ENCODE measurements around the gene AIFM2.

AIFM2 gene

GRCh38 chr10:70064486-70064885, 68.1 kb downstream of the AIFM2 start:
- no peak overlapping the region for H3K4me3 ChIP-seq (ENCODE audit: low read length)
- no peaks in the 10 kb centered on the region for H3K27me3 ChIP-seq (replicated peaks; ENCODE audit: insufficient read depth, low read length)
- no peak overlapping the region for H2AFZ ChIP-seq (ENCODE audit: low read length)
- H3K27ac ChIP-seq (ENCODE audit: low read length): no peak overlapping the region
- no peak for DNase-seq
- no peak overlapping the region for H3K4me2 ChIP-seq (ENCODE audit: low read depth, low read length)
- no peaks in the 10 kb centered on the region for H4K20me1 ChIP-seq (ENCODE audit: insufficient read depth, low read length)
- H3K79me2 ChIP-seq (ENCODE audit: low read length): no peaks in the 10 kb centered on the region
- H3K9me3 ChIP-seq (replicated peaks; ENCODE audit: insufficient read depth, low read length): no peaks in the 10 kb centered on the region
- H3K9ac ChIP-seq (ENCODE audit: low read length): no peak overlapping the region
- H3K36me3 ChIP-seq (replicated peaks; ENCODE audit: insufficient read depth, low read length): no peaks in the 10 kb centered on the region
- H3K4me1 ChIP-seq (ENCODE audit: low read length): no peaks in the 10 kb centered on the region
- H3K9me2 ChIP-seq (replicated peaks; ENCODE audit: insufficient read depth, low read length): no peaks in the 10 kb centered on the region
- H3F3A ChIP-seq (ENCODE audit: insufficient read depth, low read length): no peaks in the 10 kb centered on the region
- TF ChIP-seq EZH2 (optimal IDR thresholded peaks at IDR 0.05; ENCODE audit: low read depth, low read length) (no peak), CTCF (IDR thresholded peaks at IDR 0.05; ENCODE audit: low read length) (no peak), EZH2phosphoT487 (IDR thresholded peaks at IDR 0.05; ENCODE audit: low read length) (no peak)

DNA sequence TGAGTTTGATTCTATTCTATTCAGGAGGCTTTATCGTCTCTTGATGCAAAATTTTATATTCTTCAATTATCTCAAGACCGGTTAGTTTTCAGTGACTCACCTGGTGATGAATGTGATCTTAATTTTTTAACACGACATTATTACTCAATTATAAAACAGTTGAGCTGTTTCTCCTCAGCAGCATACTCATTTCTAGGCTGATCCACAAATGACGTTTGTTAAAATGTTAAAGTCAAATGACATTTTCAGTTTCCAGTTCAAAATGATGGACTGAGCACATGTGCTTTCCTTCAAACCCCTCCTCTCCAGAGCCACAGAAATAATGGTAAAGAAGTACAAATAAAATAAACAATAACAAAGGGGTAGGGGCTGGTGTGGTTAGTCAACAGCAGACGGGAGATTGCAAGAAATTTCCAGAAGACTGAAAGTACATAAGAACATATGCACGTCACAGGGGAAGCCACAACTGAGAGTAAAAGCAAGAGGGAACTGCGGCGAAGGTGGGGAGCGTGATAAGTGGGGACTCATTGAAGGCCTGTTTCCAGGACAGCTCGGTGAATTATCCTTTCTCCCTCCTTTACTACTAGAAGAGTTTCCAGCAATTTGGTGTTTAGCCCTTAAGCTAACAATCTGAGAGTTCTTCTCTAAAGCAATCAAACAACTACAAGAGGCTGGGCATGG, 69.1 kb downstream of the AIFM2 start:
- TF ChIP-seq CTCF (IDR thresholded peaks at IDR 0.05; ENCODE audit: low read length) (no peak), EZH2phosphoT487 (IDR thresholded peaks at IDR 0.05; ENCODE audit: low read length) (no peak), EZH2 (optimal IDR thresholded peaks at IDR 0.05; ENCODE audit: low read depth, low read length) (no peak)
- Histone ChIP-seq H3K79me2 (ENCODE audit: low read length) (no peaks in the 10 kb centered on the region), H3K9me2 (replicated peaks; ENCODE audit: insufficient read depth, low read length) (no peaks in the 10 kb centered on the region), H3K9ac (ENCODE audit: low read length) (no peak overlapping the region), H3K36me3 (replicated peaks; ENCODE audit: insufficient read depth, low read length) (no peaks in the 10 kb centered on the region), H4K20me1 (ENCODE audit: insufficient read depth, low read length) (no peaks in the 10 kb centered on the region), H3K27me3 (replicated peaks; ENCODE audit: insufficient read depth, low read length) (no peaks in the 10 kb centered on the region), H3K9me3 (replicated peaks; ENCODE audit: insufficient read depth, low read length) (no peaks in the 10 kb centered on the region), H3K4me1 (ENCODE audit: low read length) (no peaks in the 10 kb centered on the region), H2AFZ (ENCODE audit: low read length) (no peak overlapping the region), H3F3A (ENCODE audit: insufficient read depth, low read length) (no peaks in the 10 kb centered on the region), H3K27ac (ENCODE audit: low read length) (no peak overlapping the region), H3K4me3 (ENCODE audit: low read length) (no peak overlapping the region), H3K4me2 (ENCODE audit: low read depth, low read length) (no peak overlapping the region)
- DNase-seq: no peak
